ENCODE data around the gene KCNK10.

KCNK10 gene

DNA sequence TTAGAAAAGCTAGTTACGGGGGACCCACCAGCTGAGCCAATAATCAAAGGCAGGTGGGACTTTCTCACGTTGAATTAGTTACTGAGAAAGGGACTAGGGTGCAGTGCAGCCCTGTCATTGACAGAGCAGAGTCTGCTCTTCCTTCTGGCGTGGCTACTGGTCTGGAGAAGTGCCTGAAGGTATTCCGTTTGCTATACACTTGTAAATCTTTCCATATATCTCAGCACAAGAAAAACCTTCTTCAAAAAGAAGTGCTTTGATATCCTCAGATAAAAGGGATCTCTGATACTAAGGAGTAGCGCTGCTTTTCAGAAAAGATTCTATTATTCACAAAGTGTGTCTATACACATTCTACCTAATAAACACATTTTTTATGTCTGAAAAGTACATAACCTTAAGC, 91.5 kb downstream of the KCNK10 start:
- no peak for DNase-seq (ENCODE audit: extremely low read depth in 1 of 2, low read depth in 1 of 2)

DNA sequence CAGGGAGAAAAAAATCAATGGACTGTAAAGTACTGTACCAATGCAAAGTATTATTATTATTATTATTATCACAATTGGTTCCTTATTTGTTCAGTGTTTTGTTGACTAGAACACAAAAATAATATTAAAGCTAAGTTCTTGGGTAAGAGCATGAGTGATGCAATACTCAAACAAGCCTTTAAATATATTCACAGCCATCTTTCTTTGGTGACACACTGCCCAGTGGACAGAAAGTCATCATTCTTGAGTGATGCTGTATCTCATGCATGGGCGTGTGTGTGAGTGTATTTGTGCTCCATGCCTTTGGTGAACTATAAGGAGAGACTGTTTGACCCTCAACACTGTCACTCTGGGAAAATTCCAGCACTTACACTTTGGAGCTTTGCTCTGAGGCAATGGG, 93.6 kb downstream of the KCNK10 start:
- no peak for DNase-seq (ENCODE audit: extremely low read depth in 1 of 2, low read depth in 1 of 2)

DNA sequence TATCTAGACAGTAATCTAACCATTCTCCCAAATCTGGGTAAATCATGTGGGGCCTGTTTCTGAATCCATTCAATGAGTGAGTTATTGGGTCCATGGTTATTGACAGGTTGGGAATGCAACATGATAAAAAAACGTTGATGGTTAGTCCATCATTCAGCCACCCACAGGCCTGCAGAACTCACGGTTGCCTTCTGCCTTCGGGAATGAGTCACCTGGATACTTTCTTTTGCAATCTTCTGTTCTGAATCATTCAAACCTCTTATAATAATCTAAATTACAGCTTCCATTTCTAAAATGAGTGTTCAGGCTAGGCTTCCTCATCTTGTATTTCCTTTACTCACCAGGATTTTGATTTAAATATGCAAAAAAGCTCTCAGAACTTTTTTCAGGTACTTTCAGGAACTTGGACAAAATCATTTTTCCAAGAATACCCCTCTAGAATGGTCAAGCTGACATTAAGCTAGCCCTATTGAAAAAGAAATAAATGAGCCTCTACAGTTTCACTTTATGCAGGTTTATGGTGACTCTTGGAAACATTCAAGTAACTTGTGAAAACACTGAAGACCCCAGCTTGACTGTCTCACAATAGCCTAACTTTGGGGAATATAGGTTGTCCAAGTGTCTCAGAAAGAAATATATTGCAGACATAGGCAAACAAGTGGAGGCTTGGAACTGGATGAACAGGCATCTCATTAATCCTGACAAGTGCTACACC, 94.4 kb downstream of the KCNK10 start:
- no peak for DNase-seq (ENCODE audit: extremely low read depth in 1 of 2, low read depth in 1 of 2)

- DNase-seq (ENCODE audit: extremely low read depth in 1 of 2, low read depth in 1 of 2): no peak
These were observed 95.4 kb downstream of the KCNK10 start for GRCh38 chr14:88227693-88228092.

- DNase-seq (ENCODE audit: extremely low read depth in 1 of 2, low read depth in 1 of 2): no peak
These were observed 97.3 kb downstream of the KCNK10 start for GRCh38 chr14:88225721-88226120.

- DNase-seq (ENCODE audit: extremely low read depth in 1 of 2, low read depth in 1 of 2): no peak
These were observed 104.8 kb downstream of the KCNK10 start for GRCh38 chr14:88218119-88218915.

- no peak for DNase-seq (ENCODE audit: extremely low read depth in 1 of 2, low read depth in 1 of 2)
These were observed 110.4 kb downstream of the KCNK10 start for GRCh38 chr14:88212691-88213090.

DNA sequence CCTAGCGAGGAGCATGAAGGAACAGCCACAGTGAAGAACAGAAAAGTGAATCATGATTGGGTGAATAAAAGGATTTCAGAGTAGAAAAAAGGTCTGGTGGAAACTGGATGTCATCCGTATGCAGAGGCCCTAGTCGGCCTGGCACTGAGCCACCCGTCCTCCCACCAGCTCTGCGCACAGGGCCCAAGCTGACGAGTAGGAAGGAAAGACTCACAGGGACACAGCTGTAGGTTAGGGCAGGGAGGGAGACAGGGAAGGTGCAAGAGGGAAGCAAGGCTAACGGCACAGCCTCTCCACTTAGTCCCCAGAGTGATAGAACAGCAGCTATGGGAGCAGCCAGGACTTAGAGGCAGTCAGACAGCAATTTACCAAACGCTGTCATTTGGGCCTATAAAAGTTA, 112.6 kb downstream of the KCNK10 start:
- no peak for DNase-seq (ENCODE audit: extremely low read depth in 1 of 2, low read depth in 1 of 2)

DNA sequence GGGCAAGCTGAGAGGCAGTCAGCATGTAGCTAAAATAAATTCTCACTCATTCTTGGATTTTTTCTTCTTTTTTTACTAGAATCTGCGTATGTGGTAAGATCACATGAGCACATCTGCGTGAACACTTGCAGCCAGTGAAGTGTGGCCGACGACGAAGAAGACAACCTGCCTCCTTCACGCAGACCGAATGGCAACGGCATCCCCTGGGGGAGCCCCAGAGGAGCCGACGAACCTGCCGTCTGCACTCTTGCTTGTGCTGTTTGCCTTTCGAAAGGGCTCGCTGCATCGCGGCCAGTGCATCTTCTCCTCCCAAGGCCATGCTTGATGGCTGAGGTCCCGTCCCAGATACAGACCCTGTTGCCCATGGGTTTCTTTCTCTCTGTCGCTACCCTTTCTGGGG, 113.8 kb downstream of the KCNK10 start:
- DNase-seq (ENCODE audit: extremely low read depth in 1 of 2, low read depth in 1 of 2): no peak

DNA sequence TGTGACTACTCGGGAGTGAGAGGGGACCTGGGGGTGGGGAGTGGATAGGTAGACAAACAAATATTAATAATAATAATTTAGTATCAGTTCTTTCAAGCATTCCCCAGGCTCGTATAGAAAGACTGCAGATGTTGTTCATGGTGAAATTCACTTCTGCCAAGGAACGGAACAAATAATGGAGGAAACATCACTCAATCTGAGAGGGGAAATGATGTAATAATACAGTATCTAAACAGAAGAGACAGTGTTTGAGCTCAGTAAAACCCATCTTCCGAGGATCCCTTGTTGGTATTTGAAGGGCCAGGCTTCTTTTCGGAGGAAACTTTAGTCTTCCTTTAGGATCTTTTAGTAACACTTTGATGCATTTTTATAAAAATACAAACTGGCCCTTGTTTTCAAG, 114.2 kb downstream of the KCNK10 start:
- no peak for DNase-seq (ENCODE audit: extremely low read depth in 1 of 2, low read depth in 1 of 2)

- no peak for DNase-seq (ENCODE audit: extremely low read depth in 1 of 2, low read depth in 1 of 2)
These were observed 118.8 kb downstream of the KCNK10 start for GRCh38 chr14:88204221-88204620.

GRCh38 chr14:88203291-88203690, 119.8 kb downstream of the KCNK10 start:
- no peak for DNase-seq (ENCODE audit: extremely low read depth in 1 of 2, low read depth in 1 of 2)

GRCh38 chr14:88202286-88202685, 120.8 kb downstream of the KCNK10 start:
- no peak for DNase-seq (ENCODE audit: extremely low read depth in 1 of 2, low read depth in 1 of 2)

GRCh38 chr14:88201851-88202250, 121.2 kb downstream of the KCNK10 start:
- DNase-seq (ENCODE audit: extremely low read depth in 1 of 2, low read depth in 1 of 2): no peak

GRCh38 chr14:88199882-88200281, 123.2 kb downstream of the KCNK10 start:
- DNase-seq (ENCODE audit: extremely low read depth in 1 of 2, low read depth in 1 of 2): no peak

DNA sequence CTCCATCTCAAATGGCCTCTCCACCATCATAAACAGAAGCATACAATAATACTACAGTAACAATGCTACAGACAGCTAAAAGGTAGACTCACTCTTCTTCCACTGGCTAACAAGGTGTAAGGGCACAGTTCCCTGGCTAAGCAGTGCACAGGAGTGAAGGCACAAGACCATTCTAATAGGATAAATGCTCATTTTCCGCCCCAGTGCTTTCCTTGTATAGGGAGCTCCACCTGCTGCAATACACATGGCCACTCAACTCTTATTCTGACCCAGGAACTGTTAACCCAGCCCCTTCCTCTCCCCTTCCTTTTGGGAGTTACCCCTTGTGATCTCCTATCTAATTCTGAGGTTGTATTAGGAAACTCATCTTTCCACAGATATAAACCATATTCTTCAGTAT, 124.6 kb downstream of the KCNK10 start:
- no peak for DNase-seq (ENCODE audit: extremely low read depth in 1 of 2, low read depth in 1 of 2)

DNA sequence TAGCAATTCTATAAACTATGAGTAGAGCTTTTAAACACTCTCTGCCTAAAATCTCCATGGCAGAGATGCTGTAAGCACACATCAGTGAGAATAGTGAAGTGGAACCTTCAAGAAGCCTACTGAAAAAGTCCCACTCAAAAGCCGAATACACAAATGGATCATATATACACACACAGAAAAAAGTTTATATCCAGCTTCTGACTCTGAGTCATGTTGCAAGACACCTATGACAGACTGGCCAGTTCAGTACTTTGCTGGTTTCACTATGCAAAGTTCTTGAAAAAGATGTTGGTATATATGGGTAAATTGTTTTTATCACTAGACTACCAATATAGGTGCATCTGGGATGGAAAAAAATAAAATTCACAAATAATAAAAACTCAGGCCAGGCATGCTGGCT, 126.1 kb downstream of the KCNK10 start:
- DNase-seq (ENCODE audit: extremely low read depth in 1 of 2, low read depth in 1 of 2): no peak

DNA sequence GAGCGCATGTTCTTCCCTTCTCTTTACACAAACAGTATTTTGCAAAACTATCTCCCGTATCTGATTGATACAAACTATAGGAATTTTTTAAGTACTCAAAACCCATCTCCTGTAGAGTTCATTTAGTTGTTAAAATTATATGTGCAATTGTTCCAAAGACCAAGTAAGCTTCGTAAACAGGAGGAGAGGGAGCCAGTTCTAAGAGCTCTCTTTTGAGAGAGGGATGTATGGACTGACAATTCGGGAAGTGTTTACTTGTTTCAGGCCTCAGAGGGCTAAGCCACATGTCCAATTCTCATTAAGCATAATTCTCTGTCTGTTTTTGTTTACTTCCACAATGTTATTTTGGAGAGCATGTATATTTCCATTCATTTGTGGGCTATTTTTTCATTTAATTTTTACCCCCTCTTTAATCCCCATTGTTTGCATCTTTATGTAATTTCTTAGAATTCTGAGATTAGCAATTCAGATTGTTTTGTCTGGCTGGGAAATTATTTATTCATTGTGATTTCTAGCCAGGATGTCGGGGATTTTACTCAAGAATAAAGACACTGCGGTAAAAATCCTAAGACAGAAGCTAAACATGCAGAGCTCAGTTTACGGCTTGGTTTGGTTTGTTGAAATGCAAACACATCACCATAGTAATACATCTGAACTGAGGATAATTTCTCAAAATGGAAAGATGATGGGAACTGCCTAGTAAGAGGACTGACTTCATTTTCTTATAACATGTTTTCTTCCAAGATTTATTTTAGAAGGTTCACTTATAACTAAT, 126.8 kb downstream of the KCNK10 start:
- no peak for DNase-seq (ENCODE audit: extremely low read depth in 1 of 2, low read depth in 1 of 2)

GRCh38 chr14:88195676-88196075, 127.4 kb downstream of the KCNK10 start:
- DNase-seq (ENCODE audit: extremely low read depth in 1 of 2, low read depth in 1 of 2): no peak

GRCh38 chr14:88194531-88194930, 128.5 kb downstream of the KCNK10 start:
- no peak for DNase-seq (ENCODE audit: extremely low read depth in 1 of 2, low read depth in 1 of 2)

DNA sequence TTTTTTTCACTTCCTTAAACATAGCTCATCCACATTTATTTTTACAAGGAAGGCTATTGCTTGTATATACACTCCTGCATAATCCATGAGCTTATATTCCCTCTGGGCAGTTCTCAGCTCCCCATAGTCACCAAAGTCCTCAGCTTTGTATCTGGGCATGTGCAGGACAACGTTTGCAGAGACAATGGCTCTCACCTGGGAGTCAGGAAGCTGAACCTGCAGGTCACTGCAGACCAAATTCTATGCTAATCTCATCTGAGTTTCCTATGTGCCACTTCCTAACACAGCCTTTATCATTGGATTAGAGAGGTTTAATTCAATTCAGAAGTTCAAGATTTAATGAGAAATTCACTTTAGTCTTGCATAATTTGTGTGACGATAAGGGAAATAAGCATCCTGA, 131.5 kb downstream of the KCNK10 start:
- DNase-seq (ENCODE audit: extremely low read depth in 1 of 2, low read depth in 1 of 2): no peak
